ENCODE results near the gene ALG12. TPM values are rescaled to one million over a fixed set of nuclear protein-coding genes. Genes with fewer than 3 reads are reported as not detected.

Gene ALG12
- total and polyA plus RNA-seq, 2 of the 13 experiments (the other 11 are each of a cell fraction or from before 2014, with no cell fraction given): 7.8 to 15.8 TPM

GRCh38 chr22:49877642-49878041 is 40.6 kb downstream of the ALG12 start:
- Histone ChIP-seq H3K36me3 (replicated peaks in 1 of 2; ENCODE audit: control insufficient read depth in 1 of 2, insufficient read depth in 2 of 2, low read length in 2 of 2) (peaks cover 0 to 2% of the 10 kb centered on the region in 2 experiments; a peak in 2 of 5 replicates), H3K4me3 (replicated peaks in 1 of 3; ENCODE audit: insufficient read depth in 1 of 3, low read depth in 2 of 3, low read length in 3 of 3) (no peak overlapping the region), H3K4me2 (ENCODE audit: low read depth, low read length) (no peak overlapping the region), H3K9ac (ENCODE audit: insufficient read depth, low read depth, low read length) (no peak overlapping the region), H2AFZ (ENCODE audit: low read length) (no peak overlapping the region), H3K9me3 (ENCODE audit: low read length) (no peaks in the 10 kb centered on the region), H3K4me1 (ENCODE audit: insufficient read depth, low read length) (no peaks in the 10 kb centered on the region), H4K20me1 (ENCODE audit: insufficient read depth, low read length) (peaks cover 6% of the 10 kb centered on the region; the same call in 1 of the 2 replicates), H3K27me3 (ENCODE audit: control insufficient read depth in 1 of 2, insufficient read depth in 2 of 2, low read length in 2 of 2) (no peaks in the 10 kb centered on the region), H3K79me2 (ENCODE audit: insufficient read depth, low read length) (peaks cover 67% of the 10 kb centered on the region), H3K27ac (ENCODE audit: extremely low read length, insufficient read depth, low read length) (no peak overlapping the region)
- POLR2A ChIA-PET: no interaction called here
- DNase-seq (ENCODE audit: low spot score) (no peak), ATAC-seq (no peak), FAIRE-seq (no peak)
- CTCF ChIA-PET (ENCODE audit: low intra/inter-chr PET ratio, low total read pairs): no interaction called here
- peak; percentile 66 for TF ChIP-seq ZBTB33 (CRISPR knock-in tag; IDR thresholded peaks at IDR 0.05)
- TF ChIP-seq HDAC2 (CRISPR knock-in tag; IDR thresholded peaks at IDR 0.05): no peak
- BruUV-seq (replicated peaks): no TSS peak
- in situ Hi-C loops (cut with HindIII; ENCODE audit: extremely low pct_ligation_motif_present, low pct_unique_long_range_greater_than_20kb) (no loop called here), intact Hi-C loops (cut with micrococcal nuclease; ENCODE audit: unreplicated experiment) (no loop called here)
- WGBS (ENCODE audit: low lambda C conversion rate): over 99% methylated on average over 7 of the region's 7 CpGs

- BruUV-seq (replicated peaks): no TSS peak
- in situ Hi-C loops (cut with HindIII; ENCODE audit: extremely low pct_ligation_motif_present, low pct_unique_long_range_greater_than_20kb): no loop called here
- Histone ChIP-seq H3K4me2 (ENCODE audit: low read depth, low read length) (no peak overlapping the region), H2AFZ (ENCODE audit: low read length) (no peak overlapping the region), H3K27ac (ENCODE audit: extremely low read length, insufficient read depth, low read length) (no peak overlapping the region), H3K9me3 (ENCODE audit: low read length) (no peaks in the 10 kb centered on the region), H3K4me3 (replicated peaks in 1 of 3; ENCODE audit: insufficient read depth in 1 of 3, low read depth in 2 of 3, low read length in 3 of 3) (no peak overlapping the region), H3K4me1 (ENCODE audit: insufficient read depth, low read length) (peaks cover 19% of the 10 kb centered on the region), H4K20me1 (ENCODE audit: insufficient read depth, low read length) (0 out of 2 replicates have a peak, but pooled peaks cover 6% of the 10 kb centered on the region), H3K9ac (ENCODE audit: insufficient read depth, low read depth, low read length) (no peak overlapping the region), H3K79me2 (ENCODE audit: insufficient read depth, low read length) (peaks cover 71% of the 10 kb centered on the region), H3K27me3 (ENCODE audit: control insufficient read depth in 1 of 2, insufficient read depth in 2 of 2, low read length in 2 of 2) (no peaks in the 10 kb centered on the region), H3K36me3 (replicated peaks in 1 of 2; ENCODE audit: control insufficient read depth in 1 of 2, insufficient read depth in 2 of 2, low read length in 2 of 2) (peaks cover 0 to 2% of the 10 kb centered on the region in 2 experiments; a peak in 2 of 5 replicates)
- no peak for ATAC-seq
- no peak for DNase-seq (ENCODE audit: low spot score)
- ChIA-PET POLR2A (no interaction called here), CTCF (ENCODE audit: low intra/inter-chr PET ratio, low total read pairs) (no interaction called here)
- TF ChIP-seq UBTF (CRISPR knock-in tag; IDR thresholded peaks at IDR 0.05) (no peak), DR1 (CRISPR knock-in tag; IDR thresholded peaks at IDR 0.05) (no peak), ZFP62 (CRISPR knock-in tag; IDR thresholded peaks at IDR 0.05) (no peak), RAD21 (CRISPR knock-in tag; IDR thresholded peaks at IDR 0.05) (no peak), ZNF431 (CRISPR knock-in tag; IDR thresholded peaks at IDR 0.05; ENCODE audit: borderline replicate concordance, low read depth) (no peak)
- FAIRE-seq: no peak
- intact Hi-C loops (cut with micrococcal nuclease; ENCODE audit: unreplicated experiment): no loop called here
- 97% methylated on average over 15 of the region's 16 CpGs for WGBS (ENCODE audit: low lambda C conversion rate)
Observed at GRCh38 chr22:49873228-49873940, 44.9 kb downstream of the ALG12 start.
